Renal cortex interstitium (tissue), 11 donors: ENCODE measurements around the gene TARBP1. TPM values are rescaled to one million over a fixed set of nuclear protein-coding genes. Genes with fewer than 3 reads are reported as not detected.

ENCODE experiments used
- DNase-seq, 11 donors: peaks; one replicate each; pipeline ENCODE4 v3.0.0-alpha.2; 2013; ENCODE audit warnings: low read depth in 9 of 11, low spot score in 4 of 11; ENCODE audit errors: extremely low read depth in 1 of 11
- polyA plus RNA-seq, 3 donors: library from polyadenylated mRNA; unstranded; fragments of 120-200 nt; gene quantifications; one replicate each; pipeline ENCODE4 v1.2.1, GENCODE V29; 2013; ENCODE audit not compliant: insufficient read length in 3 of 3

TARBP1 gene
- polyA plus RNA-seq, 3 donors: 45.9 to 94.9 (median 60.7) TPM

- DNase-seq: no peak
Observed at GRCh38 chr1:234468580-234468979, 10.4 kb downstream of the TARBP1 start.

DNA sequence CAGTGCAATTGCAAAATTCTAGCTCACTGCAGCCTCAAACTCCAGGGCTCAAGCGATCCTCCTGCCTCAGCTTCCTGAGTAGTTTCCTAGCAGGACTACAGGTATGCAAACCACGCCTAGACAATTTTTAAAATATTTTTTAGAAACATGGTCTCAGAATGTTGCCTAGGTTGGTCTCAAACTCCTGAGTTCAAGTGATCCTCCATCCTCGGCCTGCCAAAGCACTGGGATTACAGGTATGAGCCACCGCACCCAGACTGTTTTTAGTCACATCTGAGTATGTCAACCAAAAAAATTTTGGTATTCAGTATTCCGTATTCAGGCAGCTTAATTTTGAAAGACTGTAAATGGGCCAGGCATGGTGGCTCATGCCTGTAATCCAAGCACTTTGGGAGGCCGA, 11.2 kb downstream of the TARBP1 start:
- DNase-seq: no peak

DNA sequence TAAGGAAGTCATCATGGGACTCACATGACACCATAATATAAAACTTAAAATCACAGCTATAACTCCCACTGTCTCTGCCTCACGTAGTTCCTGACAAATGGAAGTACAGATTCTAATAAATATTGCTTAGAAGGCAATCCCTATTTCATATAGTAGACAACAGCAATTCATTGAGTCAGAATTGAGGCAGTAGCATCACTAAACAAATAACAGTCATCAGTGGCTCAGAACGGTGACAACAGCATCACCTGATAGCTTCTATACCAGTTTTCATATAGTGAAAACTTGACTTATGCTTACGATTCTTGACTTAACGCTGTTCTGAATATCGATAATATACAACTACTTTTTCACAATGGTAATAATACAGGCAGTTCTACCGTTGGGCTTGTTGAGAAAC, 12.0 kb downstream of the TARBP1 start:
- no peak for DNase-seq

- no peak for DNase-seq
Observed at GRCh38 chr1:234463749-234464148, 15.2 kb downstream of the TARBP1 start.

- DNase-seq: no peak
Observed at GRCh38 chr1:234460652-234461051, 18.3 kb downstream of the TARBP1 start.

- no peak for DNase-seq
Observed at GRCh38 chr1:234458352-234459017, 20.5 kb downstream of the TARBP1 start.

- DNase-seq: no peak
Observed at GRCh38 chr1:234454926-234455325, 24.1 kb downstream of the TARBP1 start.

- no peak for DNase-seq
Observed at GRCh38 chr1:234452406-234452965, 26.5 kb downstream of the TARBP1 start.

- no peak for DNase-seq
Observed at GRCh38 chr1:234440348-234440747, 38.6 kb downstream of the TARBP1 start.

DNA sequence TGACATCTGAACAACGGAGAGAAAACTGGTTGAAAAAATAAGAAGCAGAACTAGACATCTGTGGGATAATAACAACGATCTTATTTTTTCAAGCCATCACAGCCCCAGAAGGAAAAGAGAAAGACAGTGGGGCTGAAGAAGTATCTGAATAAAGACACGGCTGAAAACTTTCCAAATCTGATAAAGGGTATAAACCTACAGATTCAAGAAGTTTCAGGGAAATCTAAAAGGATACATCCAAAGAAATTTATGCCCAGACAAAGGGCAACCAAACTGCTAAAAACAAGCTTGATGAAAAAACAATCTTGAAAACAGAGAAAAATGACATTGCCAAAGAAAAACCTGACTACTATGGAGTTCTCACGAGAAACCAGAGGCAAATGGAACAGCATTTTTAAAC, 40.4 kb downstream of the TARBP1 start:
- DNase-seq: no peak

GRCh38 chr1:234437423-234438171, 41.4 kb downstream of the TARBP1 start:
- DNase-seq: no peak

DNA sequence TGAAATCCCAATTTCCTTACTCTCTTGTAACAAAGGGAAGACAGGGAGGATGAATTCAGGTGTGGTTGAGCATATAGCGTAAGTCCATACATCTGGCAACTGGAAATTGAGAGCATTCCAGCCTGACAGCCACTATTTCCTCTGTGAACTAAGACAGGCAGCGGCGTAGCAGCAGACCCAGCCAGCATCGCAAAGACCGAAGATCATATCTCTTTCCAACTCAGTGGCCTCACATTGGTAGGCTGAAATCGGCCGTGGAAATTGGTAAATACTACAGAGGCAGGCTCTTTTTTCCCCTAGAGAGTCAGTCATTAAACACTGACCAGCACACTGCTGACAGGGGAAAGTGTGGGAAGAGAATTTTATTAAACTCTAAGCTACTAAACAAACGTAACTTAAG, 43.4 kb downstream of the TARBP1 start:
- peak in 3 of 11 donors; percentile 0 to 5 (median 4) for DNase-seq

GRCh38 chr1:234434706-234435105, 44.3 kb downstream of the TARBP1 start:
- DNase-seq: no peak

DNA sequence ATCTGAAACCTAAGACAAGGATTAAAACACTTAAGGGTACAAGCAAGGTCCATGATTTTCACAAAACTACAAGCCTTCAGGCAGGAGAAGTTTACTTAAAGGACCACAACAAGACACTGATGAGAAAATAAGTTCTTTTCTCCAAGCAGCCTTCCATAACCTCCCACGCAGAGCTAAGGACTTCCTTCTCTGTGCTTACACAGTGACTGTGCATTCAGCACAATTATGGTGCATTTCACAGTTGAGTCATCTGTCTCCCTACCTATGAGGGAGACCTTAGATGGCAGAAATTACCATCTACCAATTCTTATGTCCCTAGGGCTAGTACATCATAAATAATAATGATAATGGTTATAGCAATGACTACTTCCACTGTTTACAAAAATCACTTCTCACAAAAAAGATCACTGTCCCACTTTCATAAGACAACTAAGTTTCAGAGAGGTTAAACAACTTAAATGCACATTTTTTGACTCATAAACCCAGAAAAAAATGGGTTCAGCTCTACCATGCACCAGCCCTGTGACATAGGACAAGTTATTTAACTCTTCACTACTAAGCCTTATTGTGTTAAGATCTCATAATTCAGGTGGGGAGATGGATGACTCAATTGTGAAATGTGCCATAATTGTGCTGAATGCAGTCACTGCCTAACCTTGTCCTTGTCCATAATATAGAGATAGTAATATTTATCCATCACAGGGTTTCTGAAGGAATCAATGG, 45.3 kb downstream of the TARBP1 start:
- DNase-seq: peak in 1 of 11 donors; percentile 4

- DNase-seq: no peak
Observed at GRCh38 chr1:234431255-234431654, 47.7 kb downstream of the TARBP1 start.

GRCh38 chr1:234430691-234431090, 48.3 kb downstream of the TARBP1 start:
- DNase-seq: no peak

DNA sequence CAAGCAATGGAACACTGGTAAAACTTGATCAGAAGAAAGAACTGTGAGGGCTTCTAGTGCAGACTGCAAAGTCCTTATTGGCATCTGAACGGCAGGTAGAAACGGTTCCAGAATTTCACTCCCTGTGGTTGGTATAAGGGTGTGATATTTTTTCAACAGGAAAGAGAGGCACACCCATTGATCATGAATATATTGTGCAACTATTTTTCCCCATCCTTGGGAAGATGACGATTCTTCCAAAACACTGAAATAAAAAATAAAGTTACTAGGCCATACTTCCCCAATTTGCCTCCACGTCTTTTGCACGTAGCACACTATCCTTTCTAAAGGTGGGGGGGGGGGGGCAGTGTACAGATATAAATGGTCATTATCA, 49.6 kb downstream of the TARBP1 start:
- no peak for DNase-seq

DNA sequence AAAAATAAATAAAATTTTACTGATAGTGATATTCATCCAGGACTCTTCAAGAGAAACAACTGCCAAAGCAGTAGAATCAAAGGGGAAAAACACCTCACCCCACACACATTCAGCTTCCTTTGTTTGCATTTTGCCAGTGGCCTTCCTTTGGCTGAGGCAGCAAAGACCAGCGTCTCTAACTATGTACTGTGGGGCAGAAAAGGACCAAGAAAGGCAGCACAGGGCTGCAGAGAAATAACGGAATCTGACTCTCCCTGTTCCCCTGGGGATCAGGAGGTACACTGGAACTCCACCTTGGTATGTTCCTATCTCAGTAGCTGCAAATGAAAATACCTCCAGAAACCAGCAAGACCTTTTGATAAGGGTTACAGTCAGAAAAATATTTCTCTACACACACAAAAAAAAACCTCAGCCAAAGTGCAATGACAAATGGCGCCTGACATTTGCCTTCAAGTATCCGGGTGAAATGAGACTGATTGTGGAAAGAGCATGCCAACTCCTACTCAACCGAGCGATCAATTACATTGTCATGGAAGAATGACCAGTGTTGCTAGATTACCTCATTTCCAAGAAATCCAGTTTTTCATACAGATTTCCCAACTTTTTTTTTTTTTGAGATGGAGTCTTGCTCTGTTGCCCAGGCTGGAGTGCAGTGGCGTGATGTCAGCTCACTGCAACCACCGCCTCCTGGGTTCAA, 50.9 kb downstream of the TARBP1 start:
- no peak for DNase-seq

GRCh38 chr1:234413990-234414389, 65.0 kb downstream of the TARBP1 start:
- DNase-seq: no peak
